ENCODE results near the gene KRT15.

DNA sequence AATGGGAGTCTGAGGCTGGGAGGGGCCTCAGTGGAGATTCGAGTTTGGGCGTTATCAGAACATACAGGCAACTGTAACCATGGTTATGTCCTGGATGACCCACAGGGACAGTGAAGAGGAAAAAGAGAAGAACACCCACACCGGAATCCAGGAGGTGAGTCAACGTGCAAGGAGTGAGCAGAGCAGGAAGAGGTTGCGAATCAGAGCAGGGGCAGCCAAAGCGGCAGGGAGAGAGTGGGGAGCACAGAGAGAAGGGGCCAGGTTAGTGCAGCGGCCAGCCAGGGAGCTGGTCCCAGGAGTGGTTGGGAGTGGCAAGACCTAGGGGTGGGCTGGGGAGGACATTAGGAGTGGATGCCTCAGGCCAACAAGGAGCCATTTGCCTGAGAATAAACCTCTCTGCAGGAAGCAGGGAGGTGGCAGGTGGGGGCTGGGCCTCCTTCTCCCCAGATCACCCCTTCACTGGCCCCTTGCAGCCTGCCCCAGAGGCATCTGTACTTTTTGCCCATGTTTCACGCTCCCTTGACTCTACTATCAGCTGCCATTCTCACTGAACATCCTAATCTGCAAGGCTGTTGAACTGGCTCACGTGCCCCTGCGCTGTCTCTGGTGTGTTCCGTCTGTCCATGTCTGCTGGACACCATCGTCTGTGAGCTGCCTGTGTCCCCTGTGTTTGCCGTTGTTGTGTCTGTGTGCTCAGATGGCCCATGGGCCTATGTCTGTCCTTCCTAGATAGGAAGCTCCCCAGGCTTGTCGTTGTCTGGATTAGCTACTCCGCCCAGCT is 18.4 kb downstream of the KRT15 start:
- TF ChIP-seq CTCF (IDR thresholded peaks at IDR 0.05): no peak
- no peak for TF ChIP-seq ZFX (IDR thresholded peaks at IDR 0.05; ENCODE audit: borderline replicate concordance)

Data from 22Rv1 (cell line).